ENCODE measurements around the gene EFCAB9.

Gene EFCAB9

DNA sequence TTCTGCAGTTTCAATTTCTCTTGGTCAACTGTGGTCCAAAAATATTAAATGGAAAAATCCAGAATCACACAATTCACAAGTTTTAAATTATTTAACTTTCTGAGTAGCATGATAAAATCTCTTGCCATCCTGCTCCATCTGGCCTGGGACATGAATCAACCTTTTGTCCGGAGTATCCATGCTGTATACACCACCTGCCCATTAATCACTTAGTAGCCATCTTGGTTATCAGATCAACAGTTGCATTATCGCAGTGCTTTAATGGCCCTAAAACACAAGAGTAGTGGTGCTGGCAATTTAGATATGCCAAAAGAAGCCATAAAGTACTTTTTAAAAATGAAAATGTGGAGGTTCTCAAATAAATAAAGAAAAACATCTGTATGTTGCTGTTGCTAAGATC, 25.3 kb downstream of the EFCAB9 start:
- DNase-seq (ENCODE audit: low read depth), result no peak
- H3K27me3 ChIP-seq (replicated peaks; ENCODE audit: control insufficient read depth, insufficient read depth, low read length), result no peaks in the 10 kb centered on the region
- H3K36me3 ChIP-seq (ENCODE audit: control insufficient read depth, insufficient read depth, low read length, severe bottlenecking), result peaks cover 27% of the 10 kb centered on the region
- no peaks in the 10 kb centered on the region for H3K9me3 ChIP-seq (ENCODE audit: control insufficient read depth, low read length)
- no peak overlapping the region for H3K9ac ChIP-seq (ENCODE audit: low read length)
- H3K4me1 ChIP-seq (ENCODE audit: control insufficient read depth, insufficient read depth, low read length), result no peaks in the 10 kb centered on the region
- no peak overlapping the region for H3K4me3 ChIP-seq (ENCODE audit: low read length)

DNA sequence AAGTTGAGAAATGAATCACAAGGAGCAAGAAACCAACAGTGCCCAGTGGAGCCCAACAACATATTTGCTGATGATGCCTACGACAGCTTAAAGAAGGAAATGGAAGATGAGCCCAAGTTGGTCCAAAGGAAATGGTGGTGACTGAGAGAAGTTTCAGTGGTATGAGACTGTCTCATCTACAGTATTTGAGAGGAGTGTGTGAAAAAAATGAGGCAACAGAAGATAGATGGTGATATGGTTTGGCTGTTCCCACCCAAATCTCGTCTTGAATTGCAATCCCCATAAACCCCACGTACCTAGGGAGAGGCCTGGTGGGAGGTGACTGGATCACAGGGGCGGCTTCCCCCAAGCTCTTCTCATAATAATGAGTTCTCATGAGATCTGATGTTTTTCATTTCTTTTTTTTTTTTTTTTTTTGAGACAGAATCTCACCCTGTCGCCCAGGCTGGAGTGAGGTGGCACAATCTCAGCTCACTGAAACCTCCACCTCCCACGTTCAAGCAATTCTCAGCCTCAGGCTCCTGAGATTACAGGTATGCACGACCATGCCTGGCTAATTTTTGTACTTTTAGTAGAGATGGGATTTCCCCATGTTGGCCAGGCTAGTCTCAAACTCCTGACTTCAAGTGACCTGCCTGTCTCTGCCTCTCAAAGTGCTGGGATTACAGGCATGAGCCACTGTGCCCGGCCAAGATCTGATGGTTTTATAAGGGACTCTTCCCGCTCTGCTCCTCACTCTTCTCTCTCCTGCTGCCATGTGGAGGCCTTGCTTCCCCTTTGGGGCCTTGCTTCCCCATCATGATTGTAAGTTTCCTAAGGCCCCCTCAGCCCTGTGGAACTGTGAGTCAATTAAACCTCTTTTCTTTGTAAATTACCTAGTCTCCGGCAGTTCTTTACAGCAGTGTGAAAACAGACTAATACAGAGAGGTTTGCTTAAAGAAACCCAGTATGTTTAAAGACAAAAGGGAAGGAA, 30.2 kb downstream of the EFCAB9 start:
- DNase-seq (ENCODE audit: low read depth), result no peak
- Histone ChIP-seq H3K9me3 (ENCODE audit: control insufficient read depth, low read length) (no peaks in the 10 kb centered on the region), H3K4me3 (ENCODE audit: low read length) (no peak overlapping the region), H3K27me3 (replicated peaks; ENCODE audit: control insufficient read depth, insufficient read depth, low read length) (no peaks in the 10 kb centered on the region), H3K4me1 (ENCODE audit: control insufficient read depth, insufficient read depth, low read length) (no peaks in the 10 kb centered on the region), H3K9ac (ENCODE audit: low read length) (no peak overlapping the region), H3K36me3 (ENCODE audit: control insufficient read depth, insufficient read depth, low read length, severe bottlenecking) (peaks cover 29% of the 10 kb centered on the region)

DNA sequence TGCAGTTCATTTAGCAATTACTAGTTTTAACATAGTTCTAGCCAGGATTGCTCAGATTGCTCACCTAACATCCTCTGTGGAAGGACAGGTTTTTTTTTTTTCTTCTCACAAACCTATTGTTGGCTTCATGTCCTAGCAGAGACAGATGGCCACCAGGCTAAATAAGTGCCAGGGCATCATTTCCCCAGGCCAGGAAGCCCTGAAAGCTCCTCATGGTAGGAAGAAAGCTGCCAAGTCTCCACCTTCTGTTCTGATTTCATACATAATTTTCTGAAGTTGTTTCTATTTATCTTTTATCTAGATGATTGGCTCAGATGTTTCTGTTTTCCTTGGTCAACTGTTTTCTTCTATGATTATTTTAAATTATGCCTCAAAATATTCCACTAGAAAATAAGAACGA, 31.0 kb downstream of the EFCAB9 start:
- H3K36me3 ChIP-seq (ENCODE audit: control insufficient read depth, insufficient read depth, low read length, severe bottlenecking), result peaks cover 34% of the 10 kb centered on the region
- no peak for DNase-seq (ENCODE audit: low read depth)

DNA sequence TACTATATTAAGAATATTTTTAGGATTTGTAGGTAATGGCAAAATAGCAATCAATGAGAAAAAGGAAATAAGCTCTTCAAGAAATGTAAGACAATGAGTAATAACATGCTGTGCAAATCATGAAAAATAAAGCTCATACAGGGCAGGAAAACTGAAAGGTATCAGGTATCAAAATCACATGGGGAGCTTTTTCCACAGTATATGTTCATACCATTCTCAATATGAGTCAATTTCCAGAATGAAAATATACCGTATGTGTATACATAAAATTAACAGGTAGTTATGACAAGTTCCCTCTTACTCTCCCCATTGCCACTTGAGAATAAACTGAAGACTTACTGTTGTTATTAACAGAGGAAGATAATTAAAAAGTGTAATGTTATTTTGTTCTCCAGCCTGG, 35.9 kb downstream of the EFCAB9 start:
- Histone ChIP-seq H3K9ac (ENCODE audit: low read length) (no peak overlapping the region), H3K4me3 (ENCODE audit: low read length) (no peak overlapping the region), H3K4me1 (ENCODE audit: control insufficient read depth, insufficient read depth, low read length) (peaks cover under 1% of the 10 kb centered on the region), H3K9me3 (ENCODE audit: control insufficient read depth, low read length) (no peaks in the 10 kb centered on the region), H3K36me3 (ENCODE audit: control insufficient read depth, insufficient read depth, low read length, severe bottlenecking) (peaks cover 57% of the 10 kb centered on the region), H3K27me3 (replicated peaks; ENCODE audit: control insufficient read depth, insufficient read depth, low read length) (no peaks in the 10 kb centered on the region)
- no peak for DNase-seq (ENCODE audit: low read depth)

More for the DNA sequence above, 31.0 kb downstream of the EFCAB9 start:
- Histone ChIP-seq H3K9ac (ENCODE audit: low read length) (no peak overlapping the region), H3K4me1 (ENCODE audit: control insufficient read depth, insufficient read depth, low read length) (no peaks in the 10 kb centered on the region), H3K27me3 (replicated peaks; ENCODE audit: control insufficient read depth, insufficient read depth, low read length) (no peaks in the 10 kb centered on the region), H3K9me3 (ENCODE audit: control insufficient read depth, low read length) (no peaks in the 10 kb centered on the region), H3K4me3 (ENCODE audit: low read length) (no peak overlapping the region)

DNA sequence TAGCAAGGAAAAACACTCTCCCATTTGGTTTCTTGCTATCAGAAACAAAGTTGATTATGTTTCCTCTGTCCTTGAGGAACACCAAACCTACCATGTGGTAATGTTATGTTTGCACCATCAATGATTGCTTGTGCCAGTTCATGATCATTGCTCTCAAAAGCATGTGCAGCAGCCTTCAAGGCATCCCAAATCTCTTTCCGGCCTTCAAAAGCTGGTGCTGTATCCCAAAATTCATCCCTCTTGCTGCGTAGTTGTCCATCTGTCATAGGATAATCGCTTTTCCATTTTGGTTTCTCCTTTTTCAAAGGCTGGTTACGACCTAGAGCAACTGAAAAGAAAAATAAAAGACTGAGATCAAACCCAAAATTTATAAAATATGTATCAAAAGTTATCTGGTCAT, 40.1 kb downstream of the EFCAB9 start:
- peaks cover 9% of the 10 kb centered on the region for H3K4me1 ChIP-seq (ENCODE audit: control insufficient read depth, insufficient read depth, low read length)
- no peak overlapping the region for H3K4me3 ChIP-seq (ENCODE audit: low read length)
- no peak for DNase-seq (ENCODE audit: low read depth)
- H3K9me3 ChIP-seq (ENCODE audit: control insufficient read depth, low read length), result no peaks in the 10 kb centered on the region
- H3K27me3 ChIP-seq (replicated peaks; ENCODE audit: control insufficient read depth, insufficient read depth, low read length), result no peaks in the 10 kb centered on the region
- peaks cover 47% of the 10 kb centered on the region for H3K36me3 ChIP-seq (ENCODE audit: control insufficient read depth, insufficient read depth, low read length, severe bottlenecking)
- H3K9ac ChIP-seq (ENCODE audit: low read length), result no peak overlapping the region

DNA sequence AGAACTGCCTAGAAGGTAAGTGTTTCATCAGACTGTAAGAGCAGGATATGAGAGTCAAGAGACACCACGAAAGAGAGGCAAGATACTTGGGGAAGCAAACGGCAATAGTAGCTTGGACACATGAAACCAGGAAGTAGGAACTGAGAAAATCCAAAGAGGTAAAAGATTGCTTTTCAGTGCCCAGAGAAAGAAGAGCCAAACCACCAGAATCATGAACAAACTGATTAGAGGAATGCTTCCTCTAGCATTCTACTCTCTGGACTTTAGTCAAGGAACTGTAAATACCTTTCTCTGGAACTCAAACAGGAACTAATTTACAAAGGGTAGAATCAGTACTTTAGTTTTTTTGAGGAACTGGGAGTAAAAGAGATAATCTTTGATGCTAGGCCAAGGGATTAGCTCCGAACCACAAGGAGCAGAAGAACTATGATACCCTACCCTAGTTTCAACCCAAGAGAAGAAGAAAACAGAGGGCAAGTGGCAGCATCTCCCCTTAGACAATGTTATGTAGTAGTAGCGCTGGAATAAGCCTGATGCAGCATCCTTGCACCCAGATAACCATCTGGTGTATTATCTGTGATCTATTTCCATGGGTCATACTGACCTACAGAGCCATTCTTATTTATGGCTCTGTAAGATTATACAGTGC, 41.3 kb downstream of the EFCAB9 start:
- no peak overlapping the region for H3K4me3 ChIP-seq (ENCODE audit: low read length)
- no peak overlapping the region for H3K9ac ChIP-seq (ENCODE audit: low read length)
- no peaks in the 10 kb centered on the region for H3K9me3 ChIP-seq (ENCODE audit: control insufficient read depth, low read length)
- peak; percentile 31 for DNase-seq (ENCODE audit: low read depth)
- H3K36me3 ChIP-seq (ENCODE audit: control insufficient read depth, insufficient read depth, low read length, severe bottlenecking), result peaks cover 37% of the 10 kb centered on the region
- H3K27me3 ChIP-seq (replicated peaks; ENCODE audit: control insufficient read depth, insufficient read depth, low read length), result no peaks in the 10 kb centered on the region
- peaks cover 9% of the 10 kb centered on the region for H3K4me1 ChIP-seq (ENCODE audit: control insufficient read depth, insufficient read depth, low read length)

DNA sequence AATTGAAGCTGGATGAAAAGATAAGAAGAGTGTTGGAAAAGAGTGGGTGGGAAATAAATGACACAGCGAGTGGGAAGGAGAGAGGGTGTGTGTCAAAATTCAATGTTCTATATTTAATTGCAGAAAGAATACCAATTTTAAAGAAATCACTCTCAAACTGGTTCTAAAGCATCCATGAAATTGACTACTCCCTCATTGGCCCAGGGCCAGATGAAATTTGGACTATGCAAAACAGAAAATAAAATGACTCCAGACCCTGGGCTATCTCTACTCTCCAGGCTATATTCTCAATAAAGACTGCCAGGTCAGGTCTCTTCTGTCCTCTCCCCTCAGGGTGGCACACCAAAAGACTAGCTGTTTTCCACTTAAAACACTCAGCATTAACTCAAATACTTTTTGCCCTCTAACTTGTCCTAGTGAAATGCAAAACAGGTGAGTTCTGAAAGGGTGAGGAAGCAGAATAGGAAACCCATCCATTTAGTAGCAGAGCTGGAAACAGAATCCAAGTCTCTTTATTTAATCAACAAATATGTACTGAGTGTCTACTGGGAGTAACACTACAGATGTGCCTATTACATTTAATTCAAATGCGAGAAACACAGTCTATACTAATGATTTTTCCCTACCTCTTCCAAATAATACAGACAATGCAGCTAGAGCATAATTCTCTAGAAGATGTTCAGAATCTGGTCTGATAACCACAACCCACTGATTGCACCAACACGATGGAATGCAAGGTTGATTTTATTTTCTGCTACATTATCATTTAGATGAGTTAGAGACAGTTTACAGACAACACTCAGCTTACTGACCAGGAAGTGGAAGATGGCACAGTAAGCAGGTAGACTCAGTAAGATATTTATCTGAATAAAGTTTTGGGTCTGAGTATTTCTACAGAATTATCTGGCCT, 42.1 kb downstream of the EFCAB9 start:
- Histone ChIP-seq H3K9me3 (ENCODE audit: control insufficient read depth, low read length) (no peaks in the 10 kb centered on the region), H3K36me3 (ENCODE audit: control insufficient read depth, insufficient read depth, low read length, severe bottlenecking) (peaks cover 29% of the 10 kb centered on the region), H3K27me3 (replicated peaks; ENCODE audit: control insufficient read depth, insufficient read depth, low read length) (no peaks in the 10 kb centered on the region), H3K4me3 (ENCODE audit: low read length) (no peak overlapping the region), H3K4me1 (ENCODE audit: control insufficient read depth, insufficient read depth, low read length) (peaks cover 9% of the 10 kb centered on the region), H3K9ac (ENCODE audit: low read length) (no peak overlapping the region)
- DNase-seq (ENCODE audit: low read depth), result peak; percentile 46

DNA sequence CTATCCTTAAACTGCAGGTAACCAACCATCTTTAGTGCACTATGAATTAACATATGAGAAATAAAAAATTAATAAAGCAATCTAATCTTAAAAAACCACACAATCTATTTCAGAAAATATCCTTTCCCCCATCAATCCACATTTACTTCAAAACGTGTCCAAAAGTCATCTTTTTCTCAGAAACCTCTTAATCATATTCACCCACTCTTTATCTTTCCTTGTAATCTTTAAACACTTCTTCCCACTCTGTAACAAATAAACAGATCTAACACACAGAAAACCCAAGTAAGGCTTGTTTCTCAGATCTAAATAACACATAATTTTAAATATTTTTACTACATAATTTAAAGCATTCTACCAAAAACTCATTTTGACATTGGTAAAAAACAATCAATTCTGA, 44.4 kb downstream of the EFCAB9 start:
- no peak for DNase-seq (ENCODE audit: low read depth)
- H3K27me3 ChIP-seq (replicated peaks; ENCODE audit: control insufficient read depth, insufficient read depth, low read length), result no peaks in the 10 kb centered on the region
- H3K4me1 ChIP-seq (ENCODE audit: control insufficient read depth, insufficient read depth, low read length), result peaks cover 9% of the 10 kb centered on the region
- H3K9ac ChIP-seq (ENCODE audit: low read length), result no peak overlapping the region
- H3K4me3 ChIP-seq (ENCODE audit: low read length), result no peak overlapping the region
- peaks cover 7% of the 10 kb centered on the region for H3K36me3 ChIP-seq (ENCODE audit: control insufficient read depth, insufficient read depth, low read length, severe bottlenecking)
- no peaks in the 10 kb centered on the region for H3K9me3 ChIP-seq (ENCODE audit: control insufficient read depth, low read length)

DNA sequence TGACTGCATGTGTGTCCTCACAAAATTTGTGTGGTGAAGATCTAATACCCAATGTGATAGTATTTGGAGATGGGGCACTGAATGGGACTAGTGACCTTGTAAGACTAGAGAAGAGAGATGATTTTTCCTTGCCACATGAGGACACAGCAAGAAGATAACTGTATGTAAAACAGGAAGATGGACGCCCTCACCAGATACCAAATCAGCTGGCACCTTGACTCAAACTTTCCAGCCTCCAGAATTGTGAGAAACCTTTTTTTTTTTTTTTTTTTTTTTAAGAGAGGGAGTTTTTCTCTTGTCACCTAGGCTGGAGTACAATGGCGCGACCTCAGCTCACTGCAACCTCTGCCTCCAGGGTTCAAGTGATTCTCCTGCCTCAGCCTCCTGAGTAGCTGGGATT, 49.3 kb downstream of the EFCAB9 start:
- Histone ChIP-seq H3K9ac (ENCODE audit: low read length) (no peak overlapping the region), H3K27me3 (replicated peaks; ENCODE audit: control insufficient read depth, insufficient read depth, low read length) (no peaks in the 10 kb centered on the region), H3K4me1 (ENCODE audit: control insufficient read depth, insufficient read depth, low read length) (peaks cover 12% of the 10 kb centered on the region), H3K36me3 (ENCODE audit: control insufficient read depth, insufficient read depth, low read length, severe bottlenecking) (no peaks in the 10 kb centered on the region), H3K4me3 (ENCODE audit: low read length) (no peak overlapping the region), H3K9me3 (ENCODE audit: control insufficient read depth, low read length) (no peaks in the 10 kb centered on the region)
- no peak for DNase-seq (ENCODE audit: low read depth)

DNA sequence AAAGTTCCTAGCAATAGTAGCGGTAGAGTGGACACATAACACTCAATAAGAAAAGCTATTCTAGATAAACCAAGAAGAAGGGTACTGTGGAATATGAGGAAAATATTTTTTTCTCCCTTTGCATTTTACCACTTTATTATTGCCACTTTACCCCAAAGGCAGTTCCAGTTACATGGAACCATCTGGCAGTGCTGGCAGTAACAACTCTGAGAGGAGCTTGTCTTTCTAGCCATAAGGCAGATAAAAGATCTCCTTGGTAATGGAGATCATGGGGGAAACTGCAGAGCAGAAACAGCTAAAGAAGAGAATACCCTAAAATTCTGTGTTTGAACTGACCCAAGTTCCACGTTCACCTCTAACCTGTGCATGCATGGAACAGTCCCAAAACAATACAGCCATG, 51.1 kb downstream of the EFCAB9 start:
- peak overlapping the region; percentile 41 for H3K4me3 ChIP-seq (ENCODE audit: low read length)

DNA sequence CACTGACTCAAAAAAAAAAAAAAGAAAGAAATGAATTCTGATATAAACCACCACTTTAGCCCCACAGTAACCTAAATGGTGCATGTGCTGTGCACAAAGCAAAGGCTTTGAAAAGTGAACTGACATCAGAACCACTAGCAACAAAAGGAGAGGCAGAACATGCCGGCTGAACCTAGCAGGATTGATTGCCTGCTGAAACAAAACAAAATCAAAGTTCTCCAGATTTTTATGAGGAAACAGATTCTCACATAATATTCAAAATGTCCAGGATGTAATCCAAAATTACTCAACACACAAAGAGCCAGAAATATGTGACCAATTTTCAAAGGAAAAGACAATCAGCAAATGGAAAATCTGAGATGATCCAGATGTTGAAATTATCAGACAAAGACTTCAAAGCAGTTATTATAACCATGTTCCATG, 51.7 kb downstream of the EFCAB9 start:
- Histone ChIP-seq H3K9me3 (ENCODE audit: control insufficient read depth, low read length) (no peaks in the 10 kb centered on the region), H3K4me1 (ENCODE audit: control insufficient read depth, insufficient read depth, low read length) (peaks cover 12% of the 10 kb centered on the region), H3K36me3 (ENCODE audit: control insufficient read depth, insufficient read depth, low read length, severe bottlenecking) (no peaks in the 10 kb centered on the region), H3K27me3 (replicated peaks; ENCODE audit: control insufficient read depth, insufficient read depth, low read length) (no peaks in the 10 kb centered on the region), H3K4me3 (ENCODE audit: low read length) (peak overlapping the region; percentile 41), H3K9ac (ENCODE audit: low read length) (no peak overlapping the region)
- peak; percentile 62 for DNase-seq (ENCODE audit: low read depth)

More for the DNA sequence above, 51.1 kb downstream of the EFCAB9 start:
- H3K4me1 ChIP-seq (ENCODE audit: control insufficient read depth, insufficient read depth, low read length), result peaks cover 12% of the 10 kb centered on the region
- no peaks in the 10 kb centered on the region for H3K27me3 ChIP-seq (replicated peaks; ENCODE audit: control insufficient read depth, insufficient read depth, low read length)
- H3K36me3 ChIP-seq (ENCODE audit: control insufficient read depth, insufficient read depth, low read length, severe bottlenecking), result no peaks in the 10 kb centered on the region
- no peaks in the 10 kb centered on the region for H3K9me3 ChIP-seq (ENCODE audit: control insufficient read depth, low read length)
- DNase-seq (ENCODE audit: low read depth), result no peak
- no peak overlapping the region for H3K9ac ChIP-seq (ENCODE audit: low read length)

All from adipocyte (in vitro differentiated cells).